ENCODE measurements around the gene PAX7.

DNA sequence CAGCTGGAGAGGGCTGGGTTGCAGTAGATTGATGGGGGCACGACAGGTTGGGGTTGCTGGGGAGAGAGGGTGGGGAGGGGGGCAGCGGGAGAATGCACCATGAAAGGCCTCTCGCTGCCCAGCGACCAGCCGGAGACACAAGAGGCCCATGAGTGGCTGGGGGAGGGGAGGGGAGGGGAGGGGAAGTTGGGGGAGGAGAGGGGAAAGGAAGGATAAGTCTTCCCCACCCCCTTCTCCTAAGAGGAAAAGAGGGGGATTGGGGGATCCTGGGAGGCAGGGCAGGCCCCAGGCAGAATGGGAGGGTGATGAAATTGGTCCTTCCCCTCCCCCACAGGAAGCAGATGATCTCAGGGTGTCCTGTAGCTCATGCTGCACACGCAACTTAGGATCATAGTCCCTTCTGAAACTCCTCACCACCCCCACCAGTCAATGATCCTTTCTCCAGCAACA is 45.7 kb downstream of the PAX7 start:
- TF ChIP-seq, protein P1, sequence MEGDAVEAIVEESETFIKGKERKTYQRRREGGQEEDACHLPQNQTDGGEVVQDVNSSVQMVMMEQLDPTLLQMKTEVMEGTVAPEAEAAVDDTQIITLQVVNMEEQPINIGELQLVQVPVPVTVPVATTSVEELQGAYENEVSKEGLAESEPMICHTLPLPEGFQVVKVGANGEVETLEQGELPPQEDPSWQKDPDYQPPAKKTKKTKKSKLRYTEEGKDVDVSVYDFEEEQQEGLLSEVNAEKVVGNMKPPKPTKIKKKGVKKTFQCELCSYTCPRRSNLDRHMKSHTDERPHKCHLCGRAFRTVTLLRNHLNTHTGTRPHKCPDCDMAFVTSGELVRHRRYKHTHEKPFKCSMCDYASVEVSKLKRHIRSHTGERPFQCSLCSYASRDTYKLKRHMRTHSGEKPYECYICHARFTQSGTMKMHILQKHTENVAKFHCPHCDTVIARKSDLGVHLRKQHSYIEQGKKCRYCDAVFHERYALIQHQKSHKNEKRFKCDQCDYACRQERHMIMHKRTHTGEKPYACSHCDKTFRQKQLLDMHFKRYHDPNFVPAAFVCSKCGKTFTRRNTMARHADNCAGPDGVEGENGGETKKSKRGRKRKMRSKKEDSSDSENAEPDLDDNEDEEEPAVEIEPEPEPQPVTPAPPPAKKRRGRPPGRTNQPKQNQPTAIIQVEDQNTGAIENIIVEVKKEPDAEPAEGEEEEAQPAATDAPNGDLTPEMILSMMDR (IDR thresholded peaks at IDR 0.05; ENCODE audit: low read length): no peak
- no peak for TF ChIP-seq EZH2 (IDR thresholded peaks at IDR 0.05; ENCODE audit: borderline replicate concordance, low read length)
